Measurements from ENCODE around the gene DPY19L3.

DNA sequence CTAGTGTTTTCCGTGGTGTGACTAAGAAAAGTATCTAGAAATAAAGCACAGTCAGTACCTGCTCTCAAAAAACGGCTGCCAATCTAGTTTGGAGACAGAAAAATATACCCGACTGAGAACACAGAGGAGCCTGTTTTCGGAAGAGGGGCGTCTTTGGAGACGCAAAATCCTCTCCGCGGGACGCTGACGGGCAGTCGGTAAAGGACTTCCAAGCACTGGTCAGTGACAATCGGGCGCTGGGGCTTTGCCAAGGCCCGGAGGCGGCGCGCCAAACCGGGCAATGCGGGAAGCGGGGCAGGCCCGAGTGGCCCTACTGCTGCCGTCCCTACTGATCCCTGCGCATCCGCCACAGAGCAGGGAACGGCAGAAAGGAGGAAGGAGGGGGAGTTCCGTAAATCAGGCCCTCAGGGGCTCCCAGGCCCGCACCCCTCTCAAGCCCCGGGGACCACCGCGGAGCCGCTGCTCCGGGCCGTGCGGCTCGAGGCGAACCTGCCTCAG is 588 bp upstream of the DPY19L3 start:
- TF ChIP-seq, protein P1, sequence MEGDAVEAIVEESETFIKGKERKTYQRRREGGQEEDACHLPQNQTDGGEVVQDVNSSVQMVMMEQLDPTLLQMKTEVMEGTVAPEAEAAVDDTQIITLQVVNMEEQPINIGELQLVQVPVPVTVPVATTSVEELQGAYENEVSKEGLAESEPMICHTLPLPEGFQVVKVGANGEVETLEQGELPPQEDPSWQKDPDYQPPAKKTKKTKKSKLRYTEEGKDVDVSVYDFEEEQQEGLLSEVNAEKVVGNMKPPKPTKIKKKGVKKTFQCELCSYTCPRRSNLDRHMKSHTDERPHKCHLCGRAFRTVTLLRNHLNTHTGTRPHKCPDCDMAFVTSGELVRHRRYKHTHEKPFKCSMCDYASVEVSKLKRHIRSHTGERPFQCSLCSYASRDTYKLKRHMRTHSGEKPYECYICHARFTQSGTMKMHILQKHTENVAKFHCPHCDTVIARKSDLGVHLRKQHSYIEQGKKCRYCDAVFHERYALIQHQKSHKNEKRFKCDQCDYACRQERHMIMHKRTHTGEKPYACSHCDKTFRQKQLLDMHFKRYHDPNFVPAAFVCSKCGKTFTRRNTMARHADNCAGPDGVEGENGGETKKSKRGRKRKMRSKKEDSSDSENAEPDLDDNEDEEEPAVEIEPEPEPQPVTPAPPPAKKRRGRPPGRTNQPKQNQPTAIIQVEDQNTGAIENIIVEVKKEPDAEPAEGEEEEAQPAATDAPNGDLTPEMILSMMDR (IDR thresholded peaks at IDR 0.05), result no peak
- TF ChIP-seq POLR2A (IDR thresholded peaks at IDR 0.05) (no peak), POLR2AphosphoS5 (IDR thresholded peaks at IDR 0.05) (no peak)
